GM12878 (cell line): ENCODE measurements around the gene FAM156B. TPM values are rescaled to one million over a fixed set of nuclear protein-coding genes. Genes with fewer than 3 reads are reported as not detected.
"Not testable (repeated sequence)": the region's sequence is repeated elsewhere in the genome, so short reads cannot be mapped to it uniquely, and the experiment has no call there.

Experiments
- ATAC-seq: fragments of 200-7000 bp; cut with Tn5 transposase; 3 replicates; pipeline ENCODE4 v1.9.1; 2020; ENCODE audit warnings: mild to moderate bottlenecking, moderate library complexity
- Bru-seq: library from RNA; stranded (reverse); fragments of 400-500 nt; gene quantifications from one replicate; lab custom pipeline; 2021; lab: Mats Ljungman, UMichigan
- BruChase-seq, 2 experiments: library from RNA; stranded (reverse); fragments of 400-500 nt; gene quantifications; one replicate each; lab custom pipeline; 2021; lab: Mats Ljungman, UMichigan
- BruUV-seq: library from RNA; stranded (reverse); fragments of 400-500 nt; replicated peaks from 2 replicates; lab custom pipeline; 2021; lab: Mats Ljungman, UMichigan
- CTCF ChIA-PET: fragments of 300-600 bp; sonication (Branson Sonifier 250); formaldehyde crosslinking; extraction: SDS; loops from one replicate; lab custom pipeline; 2021; ENCODE audit warnings: inconsistent platforms; lab: Yijun Ruan, JAX
- POLR2A ChIA-PET: fragments of 350-600 bp; formaldehyde crosslinking; extraction: SDS; loops from one replicate; lab custom pipeline; 2021; ENCODE audit warnings: inconsistent platforms; lab: Charles Lee
- RAD21 ChIA-PET: fragments of 300-600 bp; sonication (Branson Sonifier 250); formaldehyde crosslinking; loops from one replicate; lab custom pipeline; 2023; ENCODE audit warnings: antibody characterized with exemption; ENCODE audit not compliant: unreplicated experiment; lab: Charles Lee
- SMC1A ChIA-PET: fragments of 300-600 bp; sonication (Branson Sonifier 250); formaldehyde crosslinking; loops from one replicate; lab custom pipeline; 2023; ENCODE audit not compliant: unreplicated experiment, uncharacterized antibody; lab: Charles Lee
- DNase-seq: peaks from one replicate; pipeline ENCODE4 v3.0.0-alpha.2; 2011; ENCODE audit warnings: low read depth, low spot score
- FAIRE-seq: peaks from 3 replicates; lab custom pipeline; 2011; peaks lifted over from hg19 to GRCh38; lab: Jason Lieb, UNC
- H2AFZ ChIP-seq: 2 replicates; pipeline ENCODE4 v1.6.0; 2011; ENCODE audit warnings: low read depth, low read length, control low read depth; ENCODE audit not compliant: control insufficient read depth
- H3K27ac ChIP-seq: 2 replicates; pipeline ENCODE4 v1.5.1; 2011; ENCODE audit warnings: control low read depth; ENCODE audit not compliant: control insufficient read depth, insufficient read depth
- H3K27me3 ChIP-seq, 2 experiments: replicated peaks in 1 of 2; 2 replicates each; pipeline versions ENCODE4 v1.6.0 to v1.6.1; 2011; ENCODE audit warnings: low read length in 1 of 2; ENCODE audit not compliant: control insufficient read depth in 2 of 2, insufficient read depth in 2 of 2
- H3K36me3 ChIP-seq, 2 experiments: 2 replicates each; pipeline ENCODE4 v1.5.1; 2011; ENCODE audit warnings: low read length in 1 of 2; ENCODE audit not compliant: control insufficient read depth in 2 of 2, insufficient read depth in 2 of 2
- H3K4me1 ChIP-seq: 2 replicates; pipeline ENCODE4 v1.6.1; 2011; ENCODE audit warnings: mild to moderate bottlenecking, low read length, moderate library complexity, mixed read lengths; ENCODE audit not compliant: control insufficient read depth, insufficient read depth
- H3K4me2 ChIP-seq: 2 replicates; pipeline ENCODE4 v1.6.0; 2011; ENCODE audit warnings: control low read depth; ENCODE audit not compliant: control insufficient read depth, insufficient read depth
- H3K4me3 ChIP-seq: fragments of 200-600 bp; sonication (generic); 2 replicates; pipeline ENCODE4 v1.5.1; 2016
- H3K79me2 ChIP-seq: 2 replicates; pipeline ENCODE4 v1.6.0; 2011; ENCODE audit warnings: low read length; ENCODE audit not compliant: control insufficient read depth, insufficient read depth
- H3K9ac ChIP-seq: 2 replicates; pipeline ENCODE4 v1.8.0; 2011; ENCODE audit warnings: low read length, control low read depth, mixed read lengths; ENCODE audit not compliant: control insufficient read depth, insufficient read depth
- H3K9me3 ChIP-seq: replicated peaks from 3 replicates; pipeline ENCODE4 v1.5.1; 2011; ENCODE audit warnings: mild to moderate bottlenecking, low read length; ENCODE audit not compliant: control insufficient read depth, insufficient read depth
- H4K20me1 ChIP-seq: 2 replicates; pipeline ENCODE4 v1.6.0; 2011; ENCODE audit not compliant: control insufficient read depth, insufficient read depth
- WGBS: methylation state at CpG from one replicate; pipeline ENCODE4 v1.1.6; 2016; ENCODE audit warnings: low lambda C conversion rate; ENCODE audit not compliant: insufficient replicate concordance, insufficient coverage; ENCODE audit errors: missing lambda C conversion rate; 5-methylcytosine and 5-hydroxymethylcytosine counted together
- in situ Hi-C: fragments of 300-500 bp; cut with MboI; formaldehyde crosslinking; loops from 9 replicates; pipeline ENCODE4 v1.14.3; 2018; ENCODE audit warnings: mixed read lengths
- intact Hi-C: fragments of 100-400 bp; cut with micrococcal nuclease; formaldehyde crosslinking; loops from one replicate; pipeline ENCODE4 v1.14.2; 2022; ENCODE audit not compliant: unreplicated experiment
- long read RNA-seq, 2 experiments: library from polyadenylated mRNA; unstranded; transcript quantifications; one replicate each; pipeline ENCODE4 v2.0.0, GENCODE V29; 2019 to 2020
- polyA minus RNA-seq, 3 experiments: library from RNA; depleted of rRNA, polyadenylated mRNA; stranded (reverse); fragments of >200 nt; gene quantifications; 2 replicates each; pipeline ENCODE4 v1.2.3, GENCODE V29; 2011
- polyA plus RNA-seq, 11 experiments: library from polyadenylated mRNA; depleted of rRNA in 4 of 11; unstranded in 6 of 11; stranded (reverse) in 5 of 11; fragments of >200 nt; fragmentation: Nextera tagmentation in 4 of 11; fragmentation: Illumina TruSeq in 1 of 11; extraction: Ambion mirVana in 4 of 11; extraction: Trizol in 1 of 11; gene quantifications; 1 replicate in 1 of 11; 2 replicates in 10 of 11; pipeline versions ENCODE4 v1.2.1 to v1.2.3, GENCODE V29; 2011 to 2016; ENCODE audit warnings: inconsistent platforms in 2 of 11, missing spikeins in 2 of 11, low read depth in 1 of 11
- total RNA-seq, 4 experiments: library from RNA; depleted of rRNA in 3 of 4; stranded (reverse); fragments of >200 nt in 3 of 4; fragmentation: Illumina TruSeq in 1 of 4; extraction: Trizol in 1 of 4; gene quantifications; 2 replicates each; pipeline versions ENCODE4 v1.2.1 to v1.2.3, GENCODE V29; 2013 to 2021

The FAM156B gene, protein sequence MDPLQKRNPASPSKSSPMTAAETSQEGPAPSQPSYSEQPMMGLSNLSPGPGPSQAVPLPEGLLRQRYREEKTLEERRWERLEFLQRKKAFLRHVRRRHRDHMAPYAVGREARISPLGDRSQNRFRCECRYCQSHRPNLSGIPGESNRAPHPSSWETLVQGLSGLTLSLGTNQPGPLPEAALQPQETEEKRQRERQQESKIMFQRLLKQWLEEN
- total RNA-seq (2013; cell fraction: nucleolus; rRNA removed), result 21.1 and 22.4 TPM in 2 replicates
- total RNA-seq (2014; rRNA removed) (21.1 and 25.5 TPM in 2 replicates), total RNA-seq (2014; rRNA removed; fragmentation: Illumina TruSeq; extraction: Trizol) (10.5 and 13.8 TPM in 2 replicates), total RNA-seq (2021) (15.8 and 17.0 TPM in 2 replicates), polyA plus RNA-seq (2011; rRNA removed) (12.1 and 23.1 TPM in 2 replicates), polyA plus RNA-seq (2014; fragmentation: Illumina TruSeq; extraction: Trizol) (10.4 and 19.8 TPM in 2 replicates), polyA plus RNA-seq (2014; fragmentation: Nextera tagmentation; extraction: Ambion mirVana) (1 to 10 TPM in 1 of 2 experiments, under 1 TPM in 1; 0.53 to 2.4 TPM), polyA plus RNA-seq (2014; rRNA removed) (27.9 and 33.0 TPM in 2 replicates), polyA plus RNA-seq (2016; fragmentation: Nextera tagmentation; extraction: Ambion mirVana) (10 to 100 TPM; 12.9 to 16.6 TPM), polyA minus RNA-seq (2011; rRNA and poly(A)+ RNA removed) (15.6 and 16.9 TPM in 2 replicates), Bru-seq, nascent RNA (percentile 22 among the genes with signal in this experiment), BruChase-seq, experiment 1, labeled RNA remaining after a 6-hour chase (percentile 19 among the genes with signal in this experiment), BruChase-seq, experiment 2, labeled RNA remaining after a 2-hour chase (percentile 20 among the genes with signal in this experiment)
- 14.1 TPM for polyA plus RNA-seq (2011; ENCODE audit: low read depth)
- polyA plus RNA-seq (2011; cell fraction: cytosol; rRNA removed), result 60.3 and 66.8 TPM in 2 replicates
- 133 and 136 TPM in 2 replicates for polyA plus RNA-seq (2011; cell fraction: nucleus; rRNA removed)
- polyA plus RNA-seq (2012), result 15.7 and 16.1 TPM in 2 replicates
- 2.5 and 7.3 TPM in 2 replicates for polyA minus RNA-seq (2011; cell fraction: cytosol; rRNA and poly(A)+ RNA removed)
- 8.1 and 16.1 TPM in 2 replicates for polyA minus RNA-seq (2011; cell fraction: nucleus; rRNA and poly(A)+ RNA removed)
- long read RNA-seq, experiment 1, partial matches to known transcripts, result 0 of 11 reads
- long read RNA-seq, experiment 1, other reads (novel, unspliced or antisense), result 3 of 11 reads
- long read RNA-seq, experiment 2, transcript FAM156B-201 (3 exons, 2,537 nt), result major isoform, 7 of 27 reads
- long read RNA-seq, experiment 2, partial matches to known transcripts, result 2 of 27 reads
- long read RNA-seq, experiment 2, other reads (novel, unspliced or antisense), result 12 of 27 reads

DNA sequence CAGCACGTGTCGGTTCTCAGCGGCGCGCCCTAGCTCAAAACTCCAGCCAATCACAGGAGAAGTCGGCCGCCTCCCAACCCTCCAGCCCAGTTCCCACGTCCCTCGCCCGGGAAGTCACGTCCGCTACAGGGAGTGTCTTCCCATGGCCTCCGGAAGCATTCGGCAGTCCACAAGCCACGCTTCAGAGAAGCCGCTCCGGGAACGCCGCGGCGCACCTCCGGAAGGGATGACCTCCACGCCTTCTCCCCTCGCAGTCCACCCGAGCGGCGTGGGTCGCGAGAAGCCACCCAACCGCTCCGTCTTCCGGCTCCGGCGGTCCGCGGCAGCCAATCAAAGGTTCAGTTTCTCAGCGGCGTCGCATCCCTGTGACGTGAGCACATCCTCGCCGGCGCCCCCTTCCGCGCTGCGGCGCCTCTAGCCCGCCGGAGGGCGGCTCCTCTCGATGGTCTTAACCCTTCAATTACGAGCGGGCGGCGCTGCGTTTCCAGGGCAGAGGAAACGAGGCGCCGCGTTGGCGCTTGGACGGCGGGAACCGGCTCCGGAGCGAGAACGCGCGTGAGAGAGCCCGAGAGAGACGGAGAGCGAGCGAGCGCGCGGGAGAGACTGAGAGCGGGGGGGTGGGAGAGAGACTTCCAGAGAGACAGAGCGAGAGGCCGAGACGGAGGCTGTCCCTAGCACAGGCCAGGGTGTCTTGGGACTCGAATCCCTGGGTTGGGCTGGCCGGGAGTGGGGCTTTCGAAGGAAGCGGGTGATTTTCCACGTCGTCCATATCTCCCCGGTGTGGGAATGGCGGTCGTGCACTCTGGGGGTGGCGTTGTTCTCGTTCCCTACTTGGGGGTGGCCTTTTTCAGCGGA, at the start of gene FAM156B:
Gene FAM156B, plus strand, starts transcription at position 476 of the 855 bp plus-strand sequence. CDS start 9,896 bp downstream, outside the sequence.
- BruUV-seq, H3K4me1 ChIP-seq, H3K36me3 ChIP-seq, H3K9ac ChIP-seq, H3K9me3 ChIP-seq, H3K79me2 ChIP-seq, RAD21 ChIA-PET, in situ Hi-C loops, H4K20me1 ChIP-seq, intact Hi-C loops, H2AFZ ChIP-seq, H3K4me2 ChIP-seq, H3K27me3 ChIP-seq, DNase-seq, H3K4me3 ChIP-seq, H3K27ac ChIP-seq, POLR2A ChIA-PET, CTCF ChIA-PET, SMC1A ChIA-PET: not testable (repeated sequence)
- FAIRE-seq, result peak; percentile 92
- WGBS, result no CpG with 5 or more reads among the region's 92 CpGs
- peak; percentile 94 for ATAC-seq
